KOPT-K1 (cell line): ENCODE measurements around the gene CALM1.

ENCODE experiments used
- H3K27ac ChIP-seq: fragments of 200-600 bp; sonication (generic); 2 replicates; pipeline ENCODE4 v1.5.1; 2016; ENCODE audit warnings: antibody characterized with exemption, mild to moderate bottlenecking, low read depth, low read length; ENCODE audit not compliant: poor library complexity, severe bottlenecking
- H3K36me3 ChIP-seq: fragments of 200-600 bp; sonication (generic); 2 replicates; pipeline ENCODE4 v1.5.1; 2017; ENCODE audit warnings: antibody characterized with exemption, mild to moderate bottlenecking, low read length, moderate library complexity; ENCODE audit not compliant: insufficient read depth
- H3K9me3 ChIP-seq: fragments of 200-600 bp; sonication (generic); 2 replicates; pipeline ENCODE4 v1.5.1; 2017; ENCODE audit warnings: antibody characterized with exemption, low read length, mild to moderate bottlenecking; ENCODE audit not compliant: insufficient read depth, poor library complexity, severe bottlenecking

Gene CALM1

DNA sequence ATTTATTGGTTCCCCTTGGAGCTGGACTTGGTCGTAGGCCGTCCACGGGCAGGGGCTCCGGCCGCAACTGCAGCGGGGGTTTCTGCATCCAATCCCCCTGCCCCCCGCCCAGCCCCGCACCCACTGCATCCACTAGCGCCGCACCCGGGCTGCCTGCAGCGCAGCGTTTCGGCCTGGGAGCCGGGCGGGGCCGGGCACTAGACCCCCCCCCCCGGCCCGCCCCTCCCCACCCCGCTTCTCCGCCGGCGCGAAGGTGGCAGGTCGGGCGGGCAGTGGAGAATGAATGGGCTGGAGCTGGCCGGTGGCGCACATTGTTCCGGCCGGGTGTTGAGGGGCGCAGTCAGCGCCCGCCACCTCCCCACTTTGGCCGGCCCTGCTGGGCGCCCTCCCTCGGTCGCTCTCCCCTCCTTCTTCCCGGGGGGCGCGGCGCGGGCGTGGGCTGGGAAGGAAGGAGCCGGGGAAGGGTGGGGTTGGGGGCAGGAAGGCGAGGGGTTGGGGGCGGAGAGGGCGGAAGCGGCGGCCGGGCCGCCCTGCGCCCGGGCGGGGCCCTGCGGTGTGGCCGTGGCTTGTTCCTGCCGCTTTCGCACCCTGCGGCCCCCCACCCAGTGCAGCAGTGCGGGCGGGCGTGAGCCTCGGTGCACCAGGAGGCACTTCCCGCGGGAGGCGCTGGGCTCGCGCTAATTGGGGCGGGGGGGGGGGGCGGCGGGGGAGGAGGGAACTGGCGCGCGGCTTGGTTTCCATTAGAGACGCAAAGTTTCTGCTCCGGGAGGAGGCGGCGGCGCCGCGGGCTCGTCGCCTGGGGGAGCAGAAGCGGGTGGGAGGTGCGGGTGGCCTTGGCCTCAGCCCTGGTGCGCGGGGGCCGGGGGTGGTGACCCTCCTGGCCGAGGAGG is 841 bp downstream of the CALM1 start:
- Histone ChIP-seq H3K36me3 (peaks cover 28% of the 10 kb centered on the region), H3K27ac (peak overlapping the region; percentile 65), H3K9me3 (no peaks in the 10 kb centered on the region)

GRCh38 chr14:90398315-90398839 is 1.5 kb downstream of the CALM1 start:
- Histone ChIP-seq H3K27ac (peak overlapping the region; percentile 56), H3K9me3 (no peaks in the 10 kb centered on the region)

GRCh38 chr14:90398841-90399540 is 2.2 kb downstream of the CALM1 start:
- Histone ChIP-seq H3K36me3 (peaks cover 41% of the 10 kb centered on the region), H3K9me3 (no peaks in the 10 kb centered on the region), H3K27ac (peak overlapping the region; percentile 56)

More at GRCh38 chr14:90398315-90398839, 1.5 kb downstream of the CALM1 start:
- peaks cover 35% of the 10 kb centered on the region for H3K36me3 ChIP-seq

- H3K27ac ChIP-seq, result no peak overlapping the region
- peaks cover 49% of the 10 kb centered on the region for H3K36me3 ChIP-seq
- H3K9me3 ChIP-seq, result no peaks in the 10 kb centered on the region
Observed at GRCh38 chr14:90399541-90400444, 3.0 kb downstream of the CALM1 start.

GRCh38 chr14:90400904-90401561 is 4.2 kb downstream of the CALM1 start:
- H3K27ac ChIP-seq, result no peak overlapping the region
- no peaks in the 10 kb centered on the region for H3K9me3 ChIP-seq
- H3K36me3 ChIP-seq, result peaks cover 62% of the 10 kb centered on the region

GRCh38 chr14:90402016-90402415 is 5.2 kb downstream of the CALM1 start:
- Histone ChIP-seq H3K36me3 (peaks cover 71% of the 10 kb centered on the region), H3K27ac (no peak overlapping the region), H3K9me3 (no peaks in the 10 kb centered on the region)

- no peaks in the 10 kb centered on the region for H3K9me3 ChIP-seq
- H3K27ac ChIP-seq, result no peak overlapping the region
- H3K36me3 ChIP-seq, result peaks cover 72% of the 10 kb centered on the region
Observed at GRCh38 chr14:90403065-90403464, 6.2 kb downstream of the CALM1 start.

DNA sequence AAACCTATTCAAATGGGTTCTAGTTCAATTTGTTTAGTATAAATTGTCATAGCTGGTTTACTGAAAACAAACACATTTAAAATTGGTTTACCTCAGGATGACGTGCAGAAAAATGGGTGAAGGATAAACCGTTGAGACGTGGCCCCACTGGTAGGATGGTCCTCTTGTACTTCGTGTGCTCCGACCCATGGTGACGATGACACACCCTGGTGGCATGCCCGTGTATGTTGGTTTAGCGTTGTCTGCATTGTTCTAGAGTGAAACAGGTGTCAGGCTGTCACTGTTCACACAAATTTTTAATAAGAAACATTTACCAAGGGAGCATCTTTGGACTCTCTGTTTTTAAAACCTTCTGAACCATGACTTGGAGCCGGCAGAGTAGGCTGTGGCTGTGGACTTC is 8.3 kb downstream of the CALM1 start:
- Histone ChIP-seq H3K36me3 (peaks cover 70% of the 10 kb centered on the region), H3K27ac (no peak overlapping the region), H3K9me3 (no peaks in the 10 kb centered on the region)

DNA sequence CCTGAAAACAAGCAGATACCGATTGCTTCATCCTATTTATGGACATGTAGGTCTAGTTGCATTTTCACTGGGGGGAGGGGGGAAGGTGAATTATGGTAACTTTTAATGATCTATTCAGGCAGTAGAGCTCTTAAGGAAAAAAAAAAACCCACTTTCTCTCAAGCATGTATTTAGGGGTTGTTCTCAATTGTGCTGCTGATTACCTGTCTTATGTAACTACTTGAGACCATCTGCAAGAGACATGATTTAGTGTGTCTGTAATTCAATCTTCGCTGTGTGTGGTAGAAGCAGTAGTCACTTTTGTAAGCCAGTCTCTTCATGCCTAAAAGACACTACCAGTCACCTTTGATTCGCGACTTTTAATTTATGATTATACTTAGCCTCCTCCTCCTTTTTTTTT is 8.9 kb downstream of the CALM1 start:
- Histone ChIP-seq H3K27ac (no peak overlapping the region), H3K36me3 (peaks cover 63% of the 10 kb centered on the region)

GRCh38 chr14:90406384-90406798 is 9.6 kb downstream of the CALM1 start:
- Histone ChIP-seq H3K27ac (no peak overlapping the region), H3K36me3 (peaks cover 57% of the 10 kb centered on the region), H3K9me3 (no peaks in the 10 kb centered on the region)

More for the DNA sequence above, 8.9 kb downstream of the CALM1 start:
- H3K9me3 ChIP-seq, result no peaks in the 10 kb centered on the region

DNA sequence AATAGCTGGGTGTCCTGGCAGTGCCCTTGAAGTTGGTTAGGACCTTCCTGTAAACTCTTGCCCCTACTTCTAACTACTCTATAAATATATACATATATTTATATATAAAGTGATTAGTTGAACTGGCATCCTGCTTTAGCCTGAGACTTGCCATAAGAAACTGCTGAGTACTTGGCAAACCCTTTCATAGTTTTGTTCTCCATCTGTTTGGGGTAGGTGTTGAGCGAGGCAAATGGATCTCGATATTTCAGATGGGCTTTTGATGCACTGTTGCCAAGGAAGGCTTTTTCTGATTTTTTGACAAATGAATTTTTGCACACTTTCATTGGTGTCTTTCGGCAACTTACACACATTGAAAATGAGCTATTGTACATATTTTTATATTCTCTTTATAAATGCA is 10.4 kb downstream of the CALM1 start:
- Histone ChIP-seq H3K9me3 (no peaks in the 10 kb centered on the region), H3K27ac (no peak overlapping the region), H3K36me3 (peaks cover 48% of the 10 kb centered on the region)

DNA sequence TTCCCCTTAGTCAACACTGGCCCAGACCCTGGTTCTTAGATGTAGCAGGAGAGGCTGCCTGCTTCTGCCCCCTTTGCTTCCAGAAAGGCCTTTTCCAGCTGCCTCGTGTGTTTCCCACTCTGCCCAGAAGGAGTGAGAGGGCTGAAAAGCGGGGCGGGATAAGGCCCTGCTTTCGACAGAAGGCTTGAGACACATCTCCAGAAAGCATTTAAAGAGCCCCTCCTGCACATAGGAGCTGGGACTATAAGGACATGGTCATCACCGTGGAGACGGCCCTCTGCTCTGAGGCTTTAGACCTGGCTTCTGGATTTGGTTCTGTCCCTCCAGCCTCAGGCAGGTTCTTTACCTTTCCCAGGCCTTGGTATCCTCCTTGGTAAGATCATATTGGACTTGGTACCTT is 11.9 kb downstream of the CALM1 start:
- H3K27ac ChIP-seq, result no peak overlapping the region
- no peaks in the 10 kb centered on the region for H3K9me3 ChIP-seq
- H3K36me3 ChIP-seq, result peaks cover 34% of the 10 kb centered on the region

- Histone ChIP-seq H3K27ac (no peak overlapping the region), H3K36me3 (peaks cover 28% of the 10 kb centered on the region), H3K9me3 (no peaks in the 10 kb centered on the region)
Observed at GRCh38 chr14:90409209-90409730, 12.4 kb downstream of the CALM1 start.

GRCh38 chr14:90412058-90412457 is 15.2 kb downstream of the CALM1 start:
- H3K36me3 ChIP-seq, result 0 out of 2 replicates have a peak, but pooled peaks cover under 1% of the 10 kb centered on the region
- no peak overlapping the region for H3K27ac ChIP-seq
- no peaks in the 10 kb centered on the region for H3K9me3 ChIP-seq
